Activated naive CD8-positive, alpha-beta T cell treated with anti-CD3 and anti-CD28 coated beads, Interleukin-2, amount 50 U/mL, for 24 hours (primary cell): ENCODE results near the gene KIAA0753.
A peak's percentile ranks its signal among the peaks of the same experiment; 100 is the strongest.

Experiments
- ATAC-seq: fragments of 150-1000 bp; cut with Tn5 transposase; one replicate; pipeline ENCODE4 v1.10.0; 2021
- DNase-seq: peaks from one replicate; pipeline ENCODE4 v3.0.0; 2021
- H3K27ac Mint-ChIP-seq: one replicate; pipeline ENCODE4 v1.8.0; 2021; ENCODE audit warnings: mild to moderate bottlenecking, mixed read lengths
- H3K27me3 Mint-ChIP-seq: one replicate; pipeline ENCODE4 v1.8.0; 2021; ENCODE audit warnings: mixed read lengths
- H3K36me3 Mint-ChIP-seq: one replicate; pipeline ENCODE4 v1.8.0; 2021; ENCODE audit warnings: low read depth, mixed read lengths
- H3K4me1 Mint-ChIP-seq: one replicate; pipeline ENCODE4 v1.8.0; 2021; ENCODE audit warnings: mixed read lengths
- H3K4me3 Mint-ChIP-seq: one replicate; pipeline ENCODE4 v1.8.0; 2021; ENCODE audit warnings: mild to moderate bottlenecking, moderate library complexity, mixed read lengths
- H3K9me3 Mint-ChIP-seq: one replicate; pipeline ENCODE4 v1.8.0; 2021; ENCODE audit warnings: mixed read lengths

The KIAA0753 gene

DNA sequence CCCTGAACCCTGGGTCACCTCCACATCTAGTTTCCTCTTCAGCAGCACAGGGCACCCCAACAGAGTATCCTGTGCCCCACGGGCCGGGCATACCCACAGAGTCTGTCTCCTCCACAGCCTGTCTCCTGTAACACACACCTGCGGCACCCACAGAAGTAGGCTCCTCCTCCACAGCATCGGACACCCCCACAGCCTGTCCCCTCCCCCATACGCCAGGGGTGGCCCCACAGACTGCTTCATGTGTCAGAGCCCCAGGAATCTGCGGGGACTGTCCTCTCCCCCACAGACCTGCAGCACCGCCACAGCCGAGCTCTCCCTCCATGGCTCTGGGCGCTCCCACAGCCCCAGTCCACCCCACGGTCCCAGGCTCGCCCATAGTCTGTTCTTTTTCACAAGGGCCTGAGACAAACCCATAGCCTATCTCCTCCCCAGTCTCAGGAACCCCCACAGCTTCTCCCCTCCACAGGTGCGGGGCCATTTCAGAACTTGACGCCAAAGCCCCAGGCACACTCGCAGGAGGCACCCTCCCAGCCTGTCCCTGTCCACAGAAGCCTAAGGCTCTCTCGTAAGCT lies 1.4 kb downstream of the KIAA0753 start:
- Mint-ChIP-seq H3K4me1 (peaks cover 48% of the 10 kb centered on the region), H3K9me3 (no peaks in the 10 kb centered on the region), H3K27ac (no peak overlapping the region)

DNA sequence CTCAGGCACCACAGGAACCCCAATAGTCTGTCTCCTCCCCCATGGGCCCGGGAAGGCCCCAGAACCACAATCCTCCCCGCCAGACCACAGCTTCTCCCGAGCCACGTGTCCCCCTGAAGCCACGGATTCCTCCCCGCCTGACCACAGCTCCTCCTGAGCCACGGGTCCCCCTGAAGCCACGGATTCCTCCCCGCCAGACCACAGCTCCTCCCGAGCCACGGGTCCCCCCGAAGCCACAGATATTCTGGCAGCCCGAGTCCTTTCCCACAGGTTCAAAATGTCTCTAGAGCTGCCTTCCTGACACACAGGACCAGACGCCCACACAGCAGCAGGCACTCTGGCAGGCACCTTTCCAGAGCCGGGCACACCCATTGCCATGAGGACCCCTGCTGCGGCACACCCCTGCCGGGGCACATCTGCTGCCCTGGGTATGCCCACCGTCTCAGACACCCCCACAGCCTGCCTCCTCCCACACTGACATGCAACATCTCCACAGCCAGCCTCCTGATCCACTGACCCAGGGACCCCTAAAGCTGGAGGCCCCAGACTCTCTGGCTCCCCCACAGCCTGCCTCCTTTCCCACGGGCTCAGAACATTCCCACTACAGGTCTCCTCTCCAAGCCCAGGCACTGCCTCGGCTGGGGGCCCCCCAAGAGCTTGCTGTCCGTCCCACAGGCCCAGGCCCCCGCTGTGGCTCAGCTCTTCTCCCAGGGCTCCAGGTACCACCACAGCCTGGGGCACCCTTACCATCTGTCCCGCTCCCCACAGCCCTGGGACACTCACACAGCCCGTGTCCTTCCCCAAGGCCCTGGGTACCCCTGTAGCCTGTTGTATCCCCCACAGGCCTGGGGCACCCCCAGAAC lies 2.2 kb downstream of the KIAA0753 start:
- H3K27me3 Mint-ChIP-seq, result no peaks in the 10 kb centered on the region
- no peak overlapping the region for H3K27ac Mint-ChIP-seq
- no peak for DNase-seq
- peak overlapping the region; percentile 96 for H3K4me3 Mint-ChIP-seq
- H3K36me3 Mint-ChIP-seq, result peaks cover 29% of the 10 kb centered on the region
- ATAC-seq, result no peak
- H3K9me3 Mint-ChIP-seq, result no peaks in the 10 kb centered on the region
- H3K4me1 Mint-ChIP-seq, result peaks cover 40% of the 10 kb centered on the region

More for the DNA sequence above, 1.4 kb downstream of the KIAA0753 start:
- H3K4me3 Mint-ChIP-seq, result peak overlapping the region; percentile 96
- DNase-seq (no peak), ATAC-seq (no peak)
- H3K27me3 Mint-ChIP-seq, result no peaks in the 10 kb centered on the region
- H3K36me3 Mint-ChIP-seq, result peaks cover 30% of the 10 kb centered on the region

DNA sequence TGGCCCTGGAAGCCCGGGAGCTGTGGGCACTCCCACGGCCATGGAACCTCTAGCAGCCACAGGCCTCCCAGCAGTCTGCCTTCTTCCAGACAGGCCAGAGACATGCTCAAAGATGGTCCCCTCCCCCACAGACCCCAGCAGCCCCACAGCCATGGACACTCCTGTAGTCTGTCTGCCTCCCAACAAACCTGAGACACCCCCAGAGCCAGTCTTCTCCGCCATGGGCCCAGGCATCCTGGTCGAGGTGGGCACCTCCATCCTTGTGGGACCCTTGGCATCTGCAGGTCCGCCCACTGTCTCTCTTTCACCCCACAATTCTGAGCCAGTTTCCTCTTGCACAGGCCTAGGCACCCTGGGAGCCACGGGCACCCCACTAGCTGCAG lies 3.1 kb downstream of the KIAA0753 start:
- Mint-ChIP-seq H3K4me1 (peaks cover 32% of the 10 kb centered on the region), H3K27me3 (no peaks in the 10 kb centered on the region), H3K9me3 (no peaks in the 10 kb centered on the region), H3K4me3 (no peak overlapping the region), H3K27ac (no peak overlapping the region), H3K36me3 (peaks cover 28% of the 10 kb centered on the region)
- no peak for DNase-seq
- ATAC-seq, result no peak

DNA sequence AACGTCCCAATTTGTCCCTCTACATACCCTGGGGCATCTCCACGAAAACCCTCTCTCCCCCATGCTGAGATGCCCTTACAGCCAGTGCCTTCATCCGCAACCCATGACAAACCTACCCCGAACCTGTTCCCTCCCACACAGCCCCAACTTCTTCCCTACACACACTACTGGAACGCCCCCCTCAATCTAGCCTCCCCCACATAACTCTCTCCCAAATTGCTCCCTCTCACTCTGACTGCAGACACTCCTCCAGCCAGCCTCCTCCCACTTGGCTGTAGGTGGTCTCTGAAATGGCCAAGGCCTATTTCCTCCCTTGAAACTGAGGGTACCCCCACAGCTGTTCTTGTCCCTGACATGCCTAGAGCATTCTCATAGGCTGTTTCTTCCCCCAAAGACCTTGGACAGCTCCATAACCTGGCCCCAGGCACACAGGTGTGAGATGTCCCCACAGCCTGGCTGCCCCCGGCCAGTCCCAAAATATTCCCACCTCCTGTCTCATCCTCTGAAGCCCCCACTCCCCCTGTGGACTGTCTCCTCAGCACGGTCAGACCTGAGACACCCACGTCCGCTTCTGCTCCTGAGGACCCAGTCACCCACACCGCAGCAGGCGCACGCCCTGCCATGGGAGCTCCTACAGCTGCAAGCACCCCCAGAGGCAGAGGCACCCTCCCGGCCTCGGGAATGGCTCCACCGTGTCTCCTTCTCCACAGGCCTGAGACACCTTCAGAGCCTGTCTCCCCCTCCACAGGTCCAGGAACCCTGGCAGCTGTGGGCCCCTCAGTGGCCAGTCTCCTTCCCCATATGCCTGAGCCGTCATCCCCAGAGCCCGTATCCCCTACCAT lies 3.7 kb downstream of the KIAA0753 start:
- no peaks in the 10 kb centered on the region for H3K9me3 Mint-ChIP-seq
- peaks cover 26% of the 10 kb centered on the region for H3K4me1 Mint-ChIP-seq
- no peak overlapping the region for H3K4me3 Mint-ChIP-seq
- peaks cover 28% of the 10 kb centered on the region for H3K36me3 Mint-ChIP-seq
- DNase-seq (no peak), ATAC-seq (no peak)
- H3K27ac Mint-ChIP-seq, result no peak overlapping the region
- H3K27me3 Mint-ChIP-seq, result no peaks in the 10 kb centered on the region

DNA sequence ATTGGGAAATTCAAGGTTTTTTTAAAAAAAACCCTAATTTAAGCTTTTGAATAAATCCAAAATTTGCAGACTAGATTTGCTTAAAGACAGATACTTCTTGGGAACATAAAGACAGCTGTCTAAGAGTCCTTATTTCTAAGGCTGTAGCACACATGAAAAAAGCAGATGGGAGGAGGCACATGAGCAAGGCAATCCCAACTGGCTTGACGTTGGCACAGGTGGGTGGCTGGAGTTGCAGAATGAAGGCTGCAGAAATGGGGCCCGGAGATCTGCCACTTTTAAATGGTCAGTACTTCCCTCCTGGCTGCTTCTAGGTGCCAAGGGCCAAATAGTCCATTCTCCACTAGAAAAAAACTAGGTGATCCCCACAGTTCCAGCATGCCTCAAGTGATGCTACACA lies 4.4 kb downstream of the KIAA0753 start:
- no peak for DNase-seq
- ATAC-seq, result no peak
- H3K9me3 Mint-ChIP-seq, result no peaks in the 10 kb centered on the region

DNA sequence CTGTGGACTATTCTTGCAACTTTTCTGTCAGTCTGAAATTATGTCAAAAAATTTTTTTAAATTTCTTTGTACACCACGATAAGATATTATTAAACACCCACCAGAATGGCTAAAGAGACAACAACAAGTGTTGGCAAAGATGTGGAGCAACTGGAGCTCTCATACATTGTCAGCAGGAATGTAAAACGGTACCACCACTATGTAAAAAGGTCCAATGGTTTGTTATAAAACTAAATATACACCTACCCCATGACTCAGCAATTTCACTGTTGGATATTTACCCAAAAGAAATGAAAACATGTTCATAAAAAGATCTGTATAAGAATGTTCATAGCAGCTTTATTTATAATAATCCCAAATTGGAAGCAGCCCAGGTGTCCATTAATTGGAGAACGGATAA lies 7.2 kb downstream of the KIAA0753 start:
- H3K27me3 Mint-ChIP-seq, result no peaks in the 10 kb centered on the region
- ATAC-seq, result no peak
- peaks cover 42% of the 10 kb centered on the region for H3K36me3 Mint-ChIP-seq

More for the DNA sequence above, 4.4 kb downstream of the KIAA0753 start:
- H3K27me3 Mint-ChIP-seq, result no peaks in the 10 kb centered on the region
- no peak overlapping the region for H3K27ac Mint-ChIP-seq
- peaks cover 20% of the 10 kb centered on the region for H3K4me1 Mint-ChIP-seq
- peaks cover 31% of the 10 kb centered on the region for H3K36me3 Mint-ChIP-seq
- H3K4me3 Mint-ChIP-seq, result no peak overlapping the region

DNA sequence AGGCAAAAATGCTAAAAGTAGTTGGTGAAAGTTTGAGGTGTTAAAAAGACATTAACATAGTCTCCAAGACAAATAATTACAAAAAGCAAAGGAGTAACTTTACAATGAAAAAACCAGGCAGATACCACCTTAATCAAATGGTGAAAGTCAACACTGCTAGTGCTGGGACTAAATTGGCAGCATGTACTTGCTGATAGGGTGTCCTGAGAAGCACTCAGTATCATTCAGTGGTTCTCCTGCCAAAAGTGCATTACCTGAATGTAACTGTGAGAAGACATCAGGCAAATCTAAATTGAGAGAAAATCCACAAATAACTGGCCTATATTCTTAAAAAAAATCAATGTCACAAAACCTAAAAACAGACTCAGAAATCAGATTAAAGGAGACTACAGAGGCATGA lies 8.0 kb downstream of the KIAA0753 start:
- Mint-ChIP-seq H3K4me1 (no peaks in the 10 kb centered on the region), H3K27ac (no peak overlapping the region), H3K36me3 (peaks cover 46% of the 10 kb centered on the region), H3K4me3 (no peak overlapping the region), H3K27me3 (no peaks in the 10 kb centered on the region), H3K9me3 (no peaks in the 10 kb centered on the region)
- DNase-seq (no peak), ATAC-seq (no peak)

More for the DNA sequence above, 7.2 kb downstream of the KIAA0753 start:
- peaks cover 6% of the 10 kb centered on the region for H3K4me1 Mint-ChIP-seq
- DNase-seq, result no peak
- no peak overlapping the region for H3K4me3 Mint-ChIP-seq
- H3K27ac Mint-ChIP-seq, result no peak overlapping the region
- no peaks in the 10 kb centered on the region for H3K9me3 Mint-ChIP-seq

DNA sequence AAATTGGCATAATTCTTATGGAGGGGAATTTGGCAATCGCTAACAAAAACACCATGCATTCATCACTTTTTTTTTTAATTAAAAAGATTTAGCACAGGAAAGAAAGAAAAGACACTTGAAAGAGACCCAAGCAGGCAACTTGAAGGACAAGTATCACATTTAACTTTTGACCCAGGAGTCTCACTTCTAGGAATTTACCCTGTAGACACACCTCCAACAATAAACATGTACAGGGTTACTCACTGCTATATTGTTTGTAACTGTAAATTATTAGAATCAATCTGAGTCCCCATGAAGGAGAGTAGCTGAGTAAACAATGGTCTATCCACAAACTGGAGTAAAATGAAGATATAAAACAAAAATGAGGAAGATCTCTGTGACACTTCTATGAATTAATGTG lies 10.1 kb downstream of the KIAA0753 start:
- Mint-ChIP-seq H3K4me1 (no peaks in the 10 kb centered on the region), H3K4me3 (no peak overlapping the region), H3K27ac (no peak overlapping the region), H3K27me3 (no peaks in the 10 kb centered on the region), H3K9me3 (no peaks in the 10 kb centered on the region), H3K36me3 (peaks cover 55% of the 10 kb centered on the region)
- ATAC-seq, result no peak
- DNase-seq, result no peak

DNA sequence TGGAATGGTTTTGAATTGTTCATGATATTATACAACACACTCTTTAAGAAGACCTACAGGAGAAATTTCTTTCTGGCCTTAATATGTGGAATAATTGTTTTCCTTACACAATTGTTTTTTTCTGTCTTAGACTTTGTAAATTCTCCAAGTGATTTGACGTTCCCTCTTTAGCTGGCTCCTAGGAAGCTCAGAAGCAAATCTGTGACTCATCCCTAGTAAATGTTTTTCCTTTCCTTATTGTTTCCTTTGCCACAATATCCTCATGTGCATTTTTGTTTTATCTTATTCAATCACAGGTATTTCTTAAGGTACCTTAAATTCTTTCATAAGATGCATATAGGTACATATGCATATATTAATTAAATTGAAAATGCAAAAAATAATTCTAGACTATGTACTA lies 13.5 kb downstream of the KIAA0753 start:
- H3K9me3 Mint-ChIP-seq, result no peaks in the 10 kb centered on the region
- H3K27me3 Mint-ChIP-seq, result no peaks in the 10 kb centered on the region
- H3K36me3 Mint-ChIP-seq, result peaks cover 38% of the 10 kb centered on the region
- H3K4me1 Mint-ChIP-seq, result no peaks in the 10 kb centered on the region
- DNase-seq (no peak), ATAC-seq (no peak)
- no peak overlapping the region for H3K4me3 Mint-ChIP-seq
- H3K27ac Mint-ChIP-seq, result no peak overlapping the region

DNA sequence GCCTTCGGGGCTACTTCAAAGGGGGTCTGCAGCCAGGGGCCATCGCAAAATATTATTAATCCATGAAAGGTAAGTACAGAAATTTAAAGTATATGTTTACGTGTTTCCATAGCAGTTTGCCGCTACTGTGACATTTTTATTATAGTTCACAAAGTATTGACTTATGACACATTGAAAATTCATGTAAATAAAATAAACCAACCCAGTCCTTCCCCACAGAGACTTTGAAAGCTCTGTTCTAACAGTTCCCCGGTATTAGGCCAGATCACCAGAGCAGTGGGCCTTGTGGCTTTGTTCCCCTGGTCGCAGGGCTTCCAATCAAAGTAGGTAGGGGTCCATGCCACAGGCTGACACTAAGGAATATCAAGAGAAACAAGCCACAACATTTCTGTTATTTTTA lies 13.9 kb downstream of the KIAA0753 start:
- Mint-ChIP-seq H3K36me3 (peaks cover 40% of the 10 kb centered on the region), H3K27ac (no peak overlapping the region), H3K27me3 (no peaks in the 10 kb centered on the region), H3K9me3 (no peaks in the 10 kb centered on the region), H3K4me3 (no peak overlapping the region), H3K4me1 (no peaks in the 10 kb centered on the region)
- ATAC-seq, result no peak
- DNase-seq, result no peak

DNA sequence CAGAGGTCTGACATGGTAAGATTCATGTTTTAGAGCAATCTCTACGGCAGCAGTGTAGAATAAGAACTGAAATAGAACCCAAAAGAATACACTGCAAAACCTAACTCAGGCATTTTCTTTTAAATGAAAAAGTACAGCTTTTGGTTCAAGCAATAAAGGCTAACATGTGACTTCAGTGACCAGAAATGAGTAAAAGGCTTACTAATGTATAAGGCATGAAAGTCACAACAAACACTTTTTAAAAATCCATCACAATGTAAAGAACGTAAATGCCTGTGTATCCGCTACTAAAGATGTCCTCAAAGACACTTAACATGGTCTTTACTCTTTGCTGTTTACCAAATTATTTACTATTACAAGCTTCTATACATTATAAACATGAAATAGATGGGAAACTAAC lies 16.6 kb downstream of the KIAA0753 start:
- ATAC-seq (no peak), DNase-seq (no peak)
- Mint-ChIP-seq H3K4me3 (no peak overlapping the region), H3K9me3 (no peaks in the 10 kb centered on the region), H3K4me1 (no peaks in the 10 kb centered on the region), H3K27me3 (no peaks in the 10 kb centered on the region), H3K27ac (no peak overlapping the region), H3K36me3 (peaks cover 35% of the 10 kb centered on the region)

DNA sequence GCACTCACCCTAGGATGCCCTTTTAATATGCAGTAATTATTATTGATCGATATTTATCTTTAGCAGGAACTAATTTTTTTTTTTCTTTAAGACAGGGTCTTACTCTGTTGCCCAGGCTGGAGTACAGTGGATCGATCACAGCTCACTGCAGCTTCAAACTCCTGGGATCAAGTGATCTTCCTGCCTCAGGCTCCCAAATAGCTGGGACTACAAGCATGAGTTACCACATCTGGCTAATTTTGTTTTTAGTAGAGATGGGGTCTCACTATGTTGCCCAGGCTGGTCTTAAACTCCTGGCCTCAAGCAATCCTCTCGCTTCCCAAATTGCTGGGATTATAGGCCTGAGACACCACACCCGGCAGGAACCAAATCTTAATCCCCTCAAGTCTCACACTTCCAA lies 29.3 kb downstream of the KIAA0753 start:
- Mint-ChIP-seq H3K9me3 (no peaks in the 10 kb centered on the region), H3K27ac (no peak overlapping the region), H3K4me1 (peaks cover 9% of the 10 kb centered on the region), H3K4me3 (no peak overlapping the region), H3K27me3 (no peaks in the 10 kb centered on the region), H3K36me3 (peaks cover 26% of the 10 kb centered on the region)
- ATAC-seq (no peak), DNase-seq (no peak)

DNA sequence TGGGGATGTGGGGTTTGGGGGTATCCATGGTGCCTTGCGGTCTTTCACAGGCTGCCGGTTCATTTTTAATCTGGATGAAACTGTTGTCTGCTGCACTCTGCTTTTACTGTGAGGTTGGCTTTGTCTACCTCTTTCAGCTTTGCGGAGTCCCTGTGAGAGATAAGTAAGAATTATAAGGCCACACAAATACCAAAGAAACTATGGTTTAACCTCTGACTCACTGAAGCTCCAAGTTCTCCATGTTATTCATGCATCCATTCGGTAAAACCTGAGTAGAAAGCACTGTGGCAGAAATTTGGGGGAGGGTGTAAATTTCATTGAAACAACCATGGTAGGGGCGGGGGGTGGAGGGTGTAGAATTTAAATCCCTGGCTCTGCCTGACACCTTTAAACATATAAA lies 30.5 kb downstream of the KIAA0753 start:
- DNase-seq (no peak), ATAC-seq (no peak)
- Mint-ChIP-seq H3K9me3 (no peaks in the 10 kb centered on the region), H3K4me3 (no peak overlapping the region), H3K36me3 (peaks cover 33% of the 10 kb centered on the region), H3K27me3 (no peaks in the 10 kb centered on the region), H3K4me1 (peaks cover 9% of the 10 kb centered on the region), H3K27ac (no peak overlapping the region)

DNA sequence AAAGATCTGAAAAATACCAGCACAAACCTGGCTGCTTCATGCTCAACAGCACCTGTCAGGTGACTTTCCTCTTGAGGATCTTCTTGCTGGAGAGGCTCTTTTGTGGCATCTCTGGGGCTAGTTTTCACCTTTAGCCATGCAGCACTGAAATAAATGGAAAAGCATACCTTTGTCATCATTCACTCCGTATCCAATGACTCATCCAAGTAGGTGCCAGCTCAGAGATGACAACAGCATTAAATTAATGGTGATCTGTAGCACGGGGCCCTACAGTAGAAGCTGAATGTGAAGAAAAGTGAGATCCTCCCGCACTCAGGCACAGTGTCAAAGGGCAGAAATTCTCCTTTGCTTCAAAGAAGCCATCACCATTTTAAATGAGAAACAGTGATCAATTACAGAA lies 32.2 kb downstream of the KIAA0753 start:
- Mint-ChIP-seq H3K27ac (no peak overlapping the region), H3K9me3 (no peaks in the 10 kb centered on the region), H3K36me3 (peaks cover 29% of the 10 kb centered on the region), H3K4me3 (no peak overlapping the region), H3K27me3 (no peaks in the 10 kb centered on the region), H3K4me1 (peaks cover 6% of the 10 kb centered on the region)
- ATAC-seq (no peak), DNase-seq (no peak)

DNA sequence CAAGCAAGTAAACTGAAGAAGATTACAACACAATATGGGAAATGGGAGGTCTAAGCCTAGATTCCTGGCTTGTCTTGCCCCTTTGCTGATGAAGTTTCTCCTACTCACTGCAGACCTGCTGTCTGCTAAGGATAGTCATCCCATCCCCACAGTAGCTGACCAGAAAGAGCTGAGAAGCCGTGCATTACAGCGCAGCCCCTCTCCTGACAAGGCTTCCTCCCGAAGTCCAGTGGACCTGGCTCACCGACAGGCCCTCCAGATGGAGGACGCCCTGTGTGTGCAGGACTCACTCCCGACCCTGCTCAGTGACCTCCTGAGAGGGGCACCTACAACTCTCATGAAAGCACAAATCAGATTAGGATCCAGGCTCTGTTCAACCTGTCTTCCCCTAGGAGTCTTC lies 35.4 kb downstream of the KIAA0753 start:
- no peaks in the 10 kb centered on the region for H3K27me3 Mint-ChIP-seq
- no peak overlapping the region for H3K4me3 Mint-ChIP-seq
- H3K36me3 Mint-ChIP-seq, result peaks cover 24% of the 10 kb centered on the region
- peaks cover 6% of the 10 kb centered on the region for H3K4me1 Mint-ChIP-seq
- ATAC-seq, result no peak
- no peak overlapping the region for H3K27ac Mint-ChIP-seq
- H3K9me3 Mint-ChIP-seq, result no peaks in the 10 kb centered on the region
- DNase-seq, result no peak
